ENCODE data around the gene TFEC.

- no peak for TF ChIP-seq CTCF (IDR thresholded peaks at IDR 0.05 in 8 of 11, conservative IDR thresholded peaks at IDR 0.05 in 3 of 11)
- TF ChIP-seq POLR2A (IDR thresholded peaks at IDR 0.05) = no peak
- no peak for TF ChIP-seq POLR2AphosphoS5 (IDR thresholded peaks at IDR 0.05)
Observed at GRCh38 chr7:115988401-115988800, 42.2 kb downstream of the TFEC start.

All from spleen (tissue), 7 donors.